ENCODE data around the gene MFAP5.

DNA sequence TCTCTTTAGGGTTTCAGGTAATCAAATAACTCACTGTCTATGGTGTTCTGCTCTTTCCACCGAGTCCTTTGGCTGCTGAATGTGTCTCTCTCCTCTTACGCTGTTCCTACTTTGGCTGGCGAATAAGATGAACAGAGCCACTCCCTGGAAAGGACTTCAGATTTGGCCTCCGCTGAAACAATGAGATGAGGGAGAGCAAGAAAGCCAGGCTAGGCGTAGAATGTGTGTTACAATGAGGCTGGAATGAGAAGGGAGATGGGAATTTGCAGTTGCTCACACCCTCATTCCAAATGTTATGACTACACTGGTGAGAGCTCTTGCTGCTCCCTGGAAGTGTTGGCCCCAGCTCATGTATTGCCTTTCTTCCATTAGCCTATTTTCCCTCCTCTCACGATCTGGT, at the start of gene MFAP5:
- TF ChIP-seq CTCF (conservative IDR thresholded peaks at IDR 0.05), result no peak
- TF ChIP-seq EZH2 (IDR thresholded peaks at IDR 0.05; ENCODE audit: low read depth), result no peak

All from PC-9 (cell line).